GM10847 (cell line): Measurements from ENCODE around the gene TMEM132D.

ENCODE experiments used
- POLR2A ChIP-seq: IDR thresholded peaks from 2 replicates; pipeline ENCODE4 v1.6.1; 2011; ENCODE audit not compliant: insufficient read length; ENCODE audit errors: extremely low read depth

The TMEM132D gene

GRCh38 chr12:129617849-129618248 lies 286.0 kb downstream of the TMEM132D start:
- TF ChIP-seq POLR2A: no peak

GRCh38 chr12:129615001-129615400 lies 288.8 kb downstream of the TMEM132D start:
- TF ChIP-seq POLR2A: no peak

- no peak for TF ChIP-seq POLR2A
Observed at GRCh38 chr12:129614221-129614885, 289.5 kb downstream of the TMEM132D start.

GRCh38 chr12:129613314-129613713 lies 290.5 kb downstream of the TMEM132D start:
- TF ChIP-seq POLR2A: no peak

- TF ChIP-seq POLR2A: no peak
Observed at GRCh38 chr12:129610601-129611120, 293.2 kb downstream of the TMEM132D start.

GRCh38 chr12:129607756-129608155 lies 296.1 kb downstream of the TMEM132D start:
- no peak for TF ChIP-seq POLR2A

- TF ChIP-seq POLR2A: no peak
Observed at GRCh38 chr12:129607301-129607700, 296.5 kb downstream of the TMEM132D start.

GRCh38 chr12:129606239-129606638 lies 297.6 kb downstream of the TMEM132D start:
- no peak for TF ChIP-seq POLR2A

GRCh38 chr12:129605666-129606065 lies 298.2 kb downstream of the TMEM132D start:
- no peak for TF ChIP-seq POLR2A

- TF ChIP-seq POLR2A: no peak
Observed at GRCh38 chr12:129604506-129604905, 299.3 kb downstream of the TMEM132D start.

GRCh38 chr12:129599406-129599805 lies 304.4 kb downstream of the TMEM132D start:
- no peak for TF ChIP-seq POLR2A

GRCh38 chr12:129594098-129594497 lies 309.7 kb downstream of the TMEM132D start:
- TF ChIP-seq POLR2A: no peak

GRCh38 chr12:129592449-129592848 lies 311.4 kb downstream of the TMEM132D start:
- TF ChIP-seq POLR2A: no peak

GRCh38 chr12:129589503-129589902 lies 314.3 kb downstream of the TMEM132D start:
- no peak for TF ChIP-seq POLR2A

- no peak for TF ChIP-seq POLR2A
Observed at GRCh38 chr12:129588142-129588541, 315.7 kb downstream of the TMEM132D start.

GRCh38 chr12:129585296-129585695 lies 318.5 kb downstream of the TMEM132D start:
- TF ChIP-seq POLR2A: no peak

- TF ChIP-seq POLR2A: no peak
Observed at GRCh38 chr12:129579879-129580278, 323.9 kb downstream of the TMEM132D start.
